Esophagus squamous epithelium (tissue), 4 donors: ENCODE data around the gene SERTAD1.

Experiments used
- POLR2A ChIP-seq, 4 donors: fragments of 450-650 bp; IDR thresholded peaks; one replicate each; pipeline ENCODE4 v1.6.1; 2017; ENCODE audit warnings: antibody characterized with exemption in 4 of 4, mild to moderate bottlenecking in 4 of 4, moderate library complexity in 3 of 4
- TF ChIP-seq, protein P1 (sequence below), 6 experiments: fragments of 450-650 bp in 4 of 6; fragments of 200-600 bp in 2 of 6; sonication (generic) in 2 of 6; IDR thresholded peaks; one replicate each; pipeline ENCODE4 v1.5.1; 2016 to 2019; ENCODE audit warnings: antibody characterized with exemption in 6 of 6, mild to moderate bottlenecking in 4 of 6, moderate library complexity in 4 of 6

DNA sequence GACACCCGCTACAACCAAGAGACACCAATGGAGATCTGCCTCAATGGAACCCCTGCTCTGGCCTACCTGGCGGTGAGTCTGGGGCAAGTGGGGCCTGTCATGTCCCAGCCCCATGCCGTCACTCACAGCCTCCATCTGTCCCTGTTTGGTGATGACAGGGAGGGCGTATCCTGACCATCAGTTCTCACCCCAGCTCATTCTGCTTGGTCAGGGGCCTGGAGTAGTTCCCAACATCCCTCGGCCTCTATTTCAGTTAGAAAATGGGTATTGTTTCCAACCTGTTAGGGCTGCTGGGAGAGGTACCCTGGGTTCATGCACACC is 54.0 kb downstream of the SERTAD1 start:
- TF ChIP-seq POLR2A (IDR thresholded peaks at IDR 0.05), result no peak
- TF ChIP-seq, protein P1, sequence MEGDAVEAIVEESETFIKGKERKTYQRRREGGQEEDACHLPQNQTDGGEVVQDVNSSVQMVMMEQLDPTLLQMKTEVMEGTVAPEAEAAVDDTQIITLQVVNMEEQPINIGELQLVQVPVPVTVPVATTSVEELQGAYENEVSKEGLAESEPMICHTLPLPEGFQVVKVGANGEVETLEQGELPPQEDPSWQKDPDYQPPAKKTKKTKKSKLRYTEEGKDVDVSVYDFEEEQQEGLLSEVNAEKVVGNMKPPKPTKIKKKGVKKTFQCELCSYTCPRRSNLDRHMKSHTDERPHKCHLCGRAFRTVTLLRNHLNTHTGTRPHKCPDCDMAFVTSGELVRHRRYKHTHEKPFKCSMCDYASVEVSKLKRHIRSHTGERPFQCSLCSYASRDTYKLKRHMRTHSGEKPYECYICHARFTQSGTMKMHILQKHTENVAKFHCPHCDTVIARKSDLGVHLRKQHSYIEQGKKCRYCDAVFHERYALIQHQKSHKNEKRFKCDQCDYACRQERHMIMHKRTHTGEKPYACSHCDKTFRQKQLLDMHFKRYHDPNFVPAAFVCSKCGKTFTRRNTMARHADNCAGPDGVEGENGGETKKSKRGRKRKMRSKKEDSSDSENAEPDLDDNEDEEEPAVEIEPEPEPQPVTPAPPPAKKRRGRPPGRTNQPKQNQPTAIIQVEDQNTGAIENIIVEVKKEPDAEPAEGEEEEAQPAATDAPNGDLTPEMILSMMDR (IDR thresholded peaks at IDR 0.05), result no peak
